ENCODE data around the gene KIAA1755.

GRCh38 chr20:38262931-38263330, 2.4 kb upstream of the KIAA1755 start:
- TF ChIP-seq CTCF (IDR thresholded peaks at IDR 0.05), result no peak
- no peak for TF ChIP-seq POLR2A (IDR thresholded peaks at IDR 0.05)

Measured in heart left ventricle (tissue), 13 donors.